Cerebellar nuclear complex (tissue), 1 donor: ENCODE measurements around the gene RDH8.

Experiments used
- DNase-seq, 2 experiments: peaks; one replicate each; lab custom pipeline; 2025; lab: John Stamatoyannopoulos, UW

RDH8 gene

DNA sequence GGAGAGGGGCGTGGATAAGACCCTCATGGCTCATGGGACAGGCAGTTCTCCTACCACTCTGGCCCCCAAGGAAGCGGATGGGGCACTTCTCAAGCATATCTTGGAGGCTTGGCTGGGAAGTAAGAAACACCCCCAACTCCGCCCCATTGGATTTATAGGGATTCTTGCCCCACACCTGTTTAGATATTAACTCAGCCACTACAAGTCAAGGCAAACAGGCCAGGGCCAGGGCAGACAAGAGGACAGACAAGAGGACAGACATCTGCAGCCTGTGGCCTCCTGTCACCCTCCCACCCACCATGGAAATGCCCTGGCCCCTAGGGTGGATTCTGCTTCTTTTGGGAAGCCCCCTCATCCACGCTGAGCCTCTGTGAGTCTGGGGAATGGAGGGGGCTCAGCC lies 24.1 kb downstream of the RDH8 start:
- no peak for DNase-seq

DNA sequence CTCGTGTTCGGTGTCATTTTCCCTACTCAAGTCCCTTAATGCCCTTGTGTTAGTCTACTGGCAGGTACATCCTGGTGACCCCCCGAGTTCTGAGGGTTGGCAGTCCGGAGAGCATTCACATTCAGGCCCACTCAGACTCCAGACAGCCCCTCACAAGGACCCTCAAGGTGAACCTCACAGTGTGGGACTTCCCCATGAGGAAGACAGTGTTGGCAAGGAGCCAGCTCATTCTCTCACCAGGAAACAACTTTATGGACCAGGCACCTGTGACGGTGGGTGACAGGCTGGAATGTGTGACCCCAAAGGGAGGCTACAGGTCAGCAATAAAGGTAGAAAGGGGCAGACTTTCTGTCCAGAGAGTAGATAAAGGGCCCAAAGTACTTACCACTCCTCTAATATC lies 24.5 kb downstream of the RDH8 start:
- DNase-seq = no peak

- no peak for DNase-seq
Observed at GRCh38 chr19:10043286-10043927, 30.1 kb downstream of the RDH8 start.

DNA sequence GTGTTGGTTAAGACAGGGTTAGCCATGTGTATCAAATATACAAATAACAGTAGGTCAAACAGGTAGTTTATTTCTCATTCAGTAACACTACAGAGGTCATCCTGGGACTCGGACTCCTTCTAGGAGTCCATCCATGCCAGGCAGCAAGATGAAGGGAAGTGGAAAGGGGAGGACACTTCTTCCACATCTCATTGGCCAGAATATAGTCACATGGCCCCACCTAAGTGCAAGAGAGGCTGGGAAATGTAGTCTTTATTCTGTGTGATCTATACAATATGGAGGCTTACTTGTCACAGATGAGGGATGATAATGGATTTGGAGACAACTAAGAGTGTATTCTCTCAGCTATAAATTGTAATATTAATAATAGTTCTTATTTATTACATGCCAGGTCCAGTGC lies 31.1 kb downstream of the RDH8 start:
- DNase-seq = no peak

- DNase-seq = no peak
Observed at GRCh38 chr19:10045371-10045770, 32.1 kb downstream of the RDH8 start.

GRCh38 chr19:10049626-10050025 lies 36.3 kb downstream of the RDH8 start:
- DNase-seq = no peak

DNA sequence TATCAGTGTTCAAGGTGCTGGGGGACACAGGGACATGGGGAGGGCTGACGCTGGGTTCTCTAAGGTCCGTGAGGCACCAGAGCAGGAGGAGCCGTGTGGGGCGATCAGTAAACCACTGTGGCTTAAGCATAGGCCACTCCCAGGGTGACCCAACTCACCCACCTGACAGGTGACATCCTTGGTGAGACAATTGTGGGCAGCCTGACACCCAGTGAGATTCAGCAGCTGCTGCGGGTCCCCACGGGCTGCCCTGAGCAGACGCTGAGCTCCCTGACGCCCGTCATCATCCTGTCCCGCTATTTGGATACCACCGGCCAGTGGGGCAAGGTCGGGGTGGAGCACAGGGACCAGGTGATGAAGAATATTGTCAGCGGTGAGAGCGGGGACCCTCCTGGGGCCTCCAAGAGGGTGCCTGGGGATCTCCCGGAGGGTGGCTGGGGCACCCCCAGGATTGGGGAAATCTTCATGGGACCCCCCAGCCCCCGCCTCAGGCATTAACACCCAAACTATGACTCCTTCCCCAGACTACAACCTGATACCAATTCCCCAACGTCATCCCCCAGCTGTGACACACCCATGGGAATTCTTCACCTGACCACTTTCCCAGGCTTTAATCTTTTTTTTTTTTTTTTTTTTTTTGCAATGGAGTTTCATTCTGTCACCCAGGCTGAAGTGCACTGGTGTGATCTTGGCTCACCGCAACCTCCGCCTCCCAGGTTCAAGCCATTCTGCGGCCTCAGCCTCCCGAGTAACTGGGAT lies 39.5 kb downstream of the RDH8 start:
- DNase-seq = no peak

- no peak for DNase-seq
Observed at GRCh38 chr19:10061717-10062310, 48.5 kb downstream of the RDH8 start.

DNA sequence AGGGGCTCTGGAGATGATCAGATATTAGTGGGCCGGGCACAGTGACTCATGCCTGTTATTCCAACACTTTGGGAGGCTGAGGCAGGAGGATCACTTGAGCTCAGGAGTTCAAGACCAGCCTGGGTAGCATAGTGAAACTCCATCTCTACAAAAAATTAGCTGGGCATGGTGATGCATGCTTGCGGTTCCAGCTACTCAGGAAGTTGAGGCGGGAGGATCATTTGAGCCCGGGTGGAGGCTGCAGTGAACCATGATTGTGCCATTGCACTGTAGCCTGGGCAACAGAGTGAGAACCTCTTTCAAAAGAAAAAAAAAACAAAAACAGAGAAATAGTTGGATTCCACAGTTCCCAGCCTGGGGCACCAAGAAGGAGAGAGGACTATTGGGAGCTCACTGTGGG lies 54.9 kb downstream of the RDH8 start:
- DNase-seq = no peak

DNA sequence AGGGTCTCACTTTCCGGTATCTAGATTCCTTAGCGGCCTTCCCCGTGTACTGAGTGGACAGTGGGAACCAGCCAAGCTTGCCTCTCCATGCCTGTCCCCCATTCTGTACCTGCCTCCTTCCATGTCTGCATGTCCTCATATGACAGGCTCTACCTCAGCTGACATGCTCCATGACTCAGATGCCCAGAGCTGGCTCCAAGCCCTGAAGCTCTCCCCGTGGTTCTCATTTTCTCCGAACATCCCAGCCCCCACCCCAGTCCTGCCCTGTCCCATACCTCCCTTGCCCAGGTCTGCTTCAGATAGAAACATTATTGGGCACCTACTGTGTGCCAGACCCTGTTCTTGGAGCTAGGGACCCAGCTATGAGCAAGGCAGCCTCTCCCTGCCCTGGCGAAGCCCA lies 55.8 kb downstream of the RDH8 start:
- DNase-seq = no peak

DNA sequence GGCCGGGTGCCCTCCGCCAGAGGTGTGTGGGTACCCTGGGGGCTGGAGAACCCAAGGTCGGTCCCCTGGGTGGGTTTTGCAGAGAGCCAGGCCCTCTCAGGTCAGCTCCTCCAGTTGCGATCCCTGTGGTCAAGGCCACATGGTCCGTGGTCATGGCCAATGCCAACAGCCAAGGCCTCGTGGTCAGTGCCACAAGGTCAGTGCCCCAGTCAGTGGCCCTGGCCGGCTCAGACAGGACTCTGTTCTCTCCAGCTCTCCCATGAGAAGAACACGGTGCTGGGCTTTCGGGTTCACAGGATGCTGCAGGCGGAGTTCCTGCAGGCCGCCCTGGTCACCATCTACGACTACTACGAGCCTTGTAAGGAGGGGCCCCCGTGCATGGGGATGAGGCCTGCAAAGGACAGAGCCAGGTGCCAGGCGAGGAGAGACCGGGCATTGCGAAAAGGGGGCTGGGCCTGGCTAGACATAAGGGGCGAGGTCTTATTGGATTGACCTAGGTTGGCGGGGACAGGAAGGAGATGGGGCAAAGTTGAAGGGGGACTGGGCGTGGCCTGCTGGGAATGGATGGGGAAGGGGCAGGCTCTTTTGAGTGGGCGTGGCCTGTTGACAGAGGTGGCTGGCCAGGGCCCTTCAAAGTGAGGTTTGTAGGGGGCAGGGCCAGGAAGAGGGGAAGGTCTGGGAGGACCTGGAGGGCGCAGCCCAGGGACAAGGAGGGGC lies 57.6 kb downstream of the RDH8 start:
- no peak for DNase-seq
